Vagina (tissue), 2 donors: ENCODE measurements around the gene PRKCQ.

Experiments used
- CTCF ChIP-seq, 3 experiments: fragments of 450-650 bp in 2 of 3; fragments of 200-600 bp in 1 of 3; sonication (generic) in 1 of 3; IDR thresholded peaks; one replicate each; pipeline ENCODE4 v1.5.1; 2017 to 2019; ENCODE audit warnings: antibody characterized with exemption in 3 of 3, mild to moderate bottlenecking in 2 of 3, moderate library complexity in 2 of 3
- POLR2A ChIP-seq, 2 donors: fragments of 450-650 bp; IDR thresholded peaks; one replicate each; pipeline ENCODE4 v1.6.1; 2017; ENCODE audit warnings: antibody characterized with exemption in 2 of 2, mild to moderate bottlenecking in 2 of 2, moderate library complexity in 2 of 2

- TF ChIP-seq POLR2A (IDR thresholded peaks at IDR 0.05) = no peak
- TF ChIP-seq CTCF (IDR thresholded peaks at IDR 0.05) = no peak
Observed at GRCh38 chr10:6423004-6423403, 157.1 kb downstream of the PRKCQ start.
